GM12878 (cell line): ENCODE data around the gene FBXL15. TPM values are rescaled to one million over a fixed set of nuclear protein-coding genes. Genes with fewer than 3 reads are reported as not detected.
A peak's percentile ranks its signal among the peaks of the same experiment; 100 is the strongest.

Source experiments
- ATAC-seq: fragments of 200-7000 bp; cut with Tn5 transposase; 3 replicates; pipeline ENCODE4 v1.9.1; 2020; ENCODE audit warnings: mild to moderate bottlenecking, moderate library complexity
- BruUV-seq: library from RNA; stranded (reverse); fragments of 400-500 nt; replicated peaks from 2 replicates; lab custom pipeline; 2021; lab: Mats Ljungman, UMichigan
- CTCF ChIA-PET: fragments of 300-600 bp; sonication (Branson Sonifier 250); formaldehyde crosslinking; extraction: SDS; loops from one replicate; lab custom pipeline; 2021; ENCODE audit warnings: inconsistent platforms; lab: Yijun Ruan, JAX
- POLR2A ChIA-PET: fragments of 350-600 bp; formaldehyde crosslinking; extraction: SDS; loops from one replicate; lab custom pipeline; 2021; ENCODE audit warnings: inconsistent platforms; lab: Charles Lee
- RAD21 ChIA-PET: fragments of 300-600 bp; sonication (Branson Sonifier 250); formaldehyde crosslinking; loops from one replicate; lab custom pipeline; 2023; ENCODE audit warnings: antibody characterized with exemption; ENCODE audit not compliant: unreplicated experiment; lab: Charles Lee
- SMC1A ChIA-PET: fragments of 300-600 bp; sonication (Branson Sonifier 250); formaldehyde crosslinking; loops from one replicate; lab custom pipeline; 2023; ENCODE audit not compliant: unreplicated experiment, uncharacterized antibody; lab: Charles Lee
- DNase-seq: peaks from one replicate; pipeline ENCODE4 v3.0.0-alpha.2; 2011; ENCODE audit warnings: low read depth, low spot score
- FAIRE-seq: peaks from 3 replicates; lab custom pipeline; 2011; peaks lifted over from hg19 to GRCh38; lab: Jason Lieb, UNC
- H2AFZ ChIP-seq: 2 replicates; pipeline ENCODE4 v1.6.0; 2011; ENCODE audit warnings: low read depth, low read length, control low read depth; ENCODE audit not compliant: control insufficient read depth
- H3K27ac ChIP-seq: 2 replicates; pipeline ENCODE4 v1.5.1; 2011; ENCODE audit warnings: control low read depth; ENCODE audit not compliant: control insufficient read depth, insufficient read depth
- H3K27me3 ChIP-seq, 2 experiments: replicated peaks in 1 of 2; 2 replicates each; pipeline versions ENCODE4 v1.6.0 to v1.6.1; 2011; ENCODE audit warnings: low read length in 1 of 2; ENCODE audit not compliant: control insufficient read depth in 2 of 2, insufficient read depth in 2 of 2
- H3K36me3 ChIP-seq, 2 experiments: 2 replicates each; pipeline ENCODE4 v1.5.1; 2011; ENCODE audit warnings: low read length in 1 of 2; ENCODE audit not compliant: control insufficient read depth in 2 of 2, insufficient read depth in 2 of 2
- H3K4me1 ChIP-seq: 2 replicates; pipeline ENCODE4 v1.6.1; 2011; ENCODE audit warnings: mild to moderate bottlenecking, low read length, moderate library complexity, mixed read lengths; ENCODE audit not compliant: control insufficient read depth, insufficient read depth
- H3K4me2 ChIP-seq: 2 replicates; pipeline ENCODE4 v1.6.0; 2011; ENCODE audit warnings: control low read depth; ENCODE audit not compliant: control insufficient read depth, insufficient read depth
- H3K4me3 ChIP-seq: fragments of 200-600 bp; sonication (generic); 2 replicates; pipeline ENCODE4 v1.5.1; 2016
- H3K79me2 ChIP-seq: 2 replicates; pipeline ENCODE4 v1.6.0; 2011; ENCODE audit warnings: low read length; ENCODE audit not compliant: control insufficient read depth, insufficient read depth
- H3K9ac ChIP-seq: 2 replicates; pipeline ENCODE4 v1.8.0; 2011; ENCODE audit warnings: low read length, control low read depth, mixed read lengths; ENCODE audit not compliant: control insufficient read depth, insufficient read depth
- H3K9me3 ChIP-seq: replicated peaks from 3 replicates; pipeline ENCODE4 v1.5.1; 2011; ENCODE audit warnings: mild to moderate bottlenecking, low read length; ENCODE audit not compliant: control insufficient read depth, insufficient read depth
- H4K20me1 ChIP-seq: 2 replicates; pipeline ENCODE4 v1.6.0; 2011; ENCODE audit not compliant: control insufficient read depth, insufficient read depth
- CREB1 ChIP-seq: IDR thresholded peaks from 2 replicates; pipeline ENCODE4 v1.6.1; 2012; ENCODE audit warnings: low read depth, mild to moderate bottlenecking, inconsistent platforms
- CTCF ChIP-seq, 3 experiments: IDR thresholded peaks in 2 of 3; conservative IDR thresholded peaks in 1 of 3; 2 replicates each; pipeline ENCODE4 v1.5.1; 2011; ENCODE audit warnings: low read depth in 3 of 3, low read length in 3 of 3, mild to moderate bottlenecking in 3 of 3, control low read depth in 2 of 3, moderate library complexity in 2 of 3, inconsistent platforms in 1 of 3, mixed read lengths in 1 of 3; ENCODE audit not compliant: control insufficient read depth in 2 of 3, insufficient read depth in 1 of 3; ENCODE audit errors: extremely low read depth in 1 of 3
- MLLT1 ChIP-seq: fragments of 450-650 bp; IDR thresholded peaks from 2 replicates; pipeline ENCODE4 v1.6.1; 2016; ENCODE audit warnings: mild to moderate bottlenecking
- POU2F2 ChIP-seq: IDR thresholded peaks from 3 replicates; pipeline ENCODE4 v1.6.1; 2011; ENCODE audit warnings: low read depth, mild to moderate bottlenecking, low read length, borderline replicate concordance
- RUNX3 ChIP-seq: IDR thresholded peaks from 2 replicates; pipeline ENCODE4 v1.6.1; 2012; ENCODE audit warnings: low read length, inconsistent platforms
- ZZZ3 ChIP-seq: IDR thresholded peaks from 2 replicates; pipeline ENCODE4 v1.6.1; 2011; ENCODE audit warnings: low read depth; ENCODE audit not compliant: control insufficient read depth, insufficient read length
- WGBS: methylation state at CpG from one replicate; pipeline ENCODE4 v1.1.6; 2016; ENCODE audit warnings: low lambda C conversion rate; ENCODE audit not compliant: insufficient replicate concordance, insufficient coverage; ENCODE audit errors: missing lambda C conversion rate; 5-methylcytosine and 5-hydroxymethylcytosine counted together
- in situ Hi-C: fragments of 300-500 bp; cut with MboI; formaldehyde crosslinking; loops from 9 replicates; pipeline ENCODE4 v1.14.3; 2018; ENCODE audit warnings: mixed read lengths
- intact Hi-C: fragments of 100-400 bp; cut with micrococcal nuclease; formaldehyde crosslinking; loops from one replicate; pipeline ENCODE4 v1.14.2; 2022; ENCODE audit not compliant: unreplicated experiment
- polyA plus RNA-seq, 11 experiments: library from polyadenylated mRNA; depleted of rRNA in 4 of 11; unstranded in 6 of 11; stranded (reverse) in 5 of 11; fragments of >200 nt; fragmentation: Nextera tagmentation in 4 of 11; fragmentation: Illumina TruSeq in 1 of 11; extraction: Ambion mirVana in 4 of 11; extraction: Trizol in 1 of 11; gene quantifications; 1 replicate in 1 of 11; 2 replicates in 10 of 11; pipeline versions ENCODE4 v1.2.1 to v1.2.3, GENCODE V29; 2011 to 2016; ENCODE audit warnings: inconsistent platforms in 2 of 11, missing spikeins in 2 of 11, low read depth in 1 of 11
- total RNA-seq, 4 experiments: library from RNA; depleted of rRNA in 3 of 4; stranded (reverse); fragments of >200 nt in 3 of 4; fragmentation: Illumina TruSeq in 1 of 4; extraction: Trizol in 1 of 4; gene quantifications; 2 replicates each; pipeline versions ENCODE4 v1.2.1 to v1.2.3, GENCODE V29; 2013 to 2021

The FBXL15 gene
- total and polyA plus RNA-seq, 10 of the 15 experiments (the other 5 are each of a cell fraction or from before 2014, with no cell fraction given): 0.13 to 21.3 (median 7.9) TPM

DNA sequence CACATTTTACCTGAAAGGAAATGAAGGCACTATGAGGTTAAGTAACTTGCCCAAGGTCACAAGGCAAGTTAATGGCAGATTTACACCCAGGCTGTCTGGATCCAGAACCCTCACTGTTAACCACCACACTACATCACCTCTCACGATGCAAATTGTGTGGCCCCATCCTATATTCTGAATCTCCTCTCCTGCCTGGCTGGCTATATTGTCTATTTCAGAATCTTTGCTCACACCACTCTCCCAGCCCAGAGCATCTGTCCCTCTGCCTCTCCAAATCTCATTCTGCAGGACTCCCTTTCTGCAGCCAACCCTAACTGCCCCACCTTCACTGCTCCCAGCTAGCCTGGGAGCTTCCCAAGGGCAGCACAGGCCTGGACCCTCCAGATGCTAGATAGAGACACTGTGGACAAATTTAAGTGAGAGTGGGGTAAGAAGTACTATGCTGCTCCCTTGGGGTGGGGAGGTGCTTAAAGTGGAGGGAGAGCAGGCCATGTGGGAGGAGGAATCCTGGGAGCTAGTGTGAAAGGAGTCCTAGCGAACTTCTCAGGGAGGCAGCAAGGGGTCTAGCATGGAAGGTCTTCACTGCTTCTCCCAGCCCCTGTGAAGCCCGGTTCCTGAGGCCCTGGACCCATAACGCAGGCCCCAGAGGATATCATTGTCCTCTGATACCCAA, 11.0 kb downstream of the FBXL15 start:
- SMC1A ChIA-PET: interaction anchor here (0.5 to 5.5 kb wide), 5 partner anchors 10 to 220 kb away, joined by 3 to 42 read pairs (median 4); partner anchors contain the start of gene FBXL15
- no TSS peak for BruUV-seq

More for the DNA sequence above, 11.0 kb downstream of the FBXL15 start:
- no peak for DNase-seq
- peak overlapping the region; percentile 56 for H3K4me2 ChIP-seq
- TF ChIP-seq MLLT1 (peak; percentile 83), CREB1 (0 out of 2 replicates have a peak, but pooled peaks have one; percentile 5), ZZZ3 (no peak), RUNX3 (peak; percentile 59), POU2F2 (peak; percentile 82; the same call in 1 of the 3 replicates), CTCF (IDR thresholded peaks at IDR 0.05 in 2 of 3, conservative IDR thresholded peaks at IDR 0.05 in 1 of 3; ENCODE audit: control insufficient read depth in 2 of 3, extremely low read depth in 1 of 3, insufficient read depth in 1 of 3, low read depth in 3 of 3, low read length in 3 of 3) (peak in 1 of 3 experiments; percentile 17; a peak in 1 of 6 replicates)
- ChIA-PET POLR2A (interaction anchor here (0.7 to 5.5 kb wide), 7 partner anchors 9 to 186 kb away, joined by 3 to 42 read pairs (median 12); partner anchors contain the start of genes C10orf95, FBXL15, GBF1 and NFKB2), RAD21 (interaction anchor here (0.6 to 2.8 kb wide), 8 partner anchors 11 to 152 kb away, joined by 3 to 24 read pairs (median 4); partner anchors contain the start of genes C10orf95, FBXL15 and NFKB2), CTCF (interaction anchor here (0.7 to 2.3 kb wide), 8 partner anchors 9 to 202 kb away, joined by 3 to 15 read pairs (median 6); partner anchors contain the start of gene FBXL15)
- H3K27me3 ChIP-seq: no peaks in the 10 kb centered on the region
- peaks cover 11% of the 10 kb centered on the region for H3K79me2 ChIP-seq
- peak overlapping the region; percentile 93 for H3K4me3 ChIP-seq
- peak overlapping the region; percentile 89 for H2AFZ ChIP-seq
- FAIRE-seq: peak; percentile 56
- no peaks in the 10 kb centered on the region for H4K20me1 ChIP-seq
- H3K9me3 ChIP-seq: no peaks in the 10 kb centered on the region
- H3K36me3 ChIP-seq: no peaks in the 10 kb centered on the region
- peak overlapping the region; percentile 90 for H3K27ac ChIP-seq
- ATAC-seq: peak; percentile 12
- intact Hi-C loops (loop anchor here (1.0 to 5.0 kb wide), 4 partner anchors 10 to 281 kb away; partner anchors contain the start of genes ARL3, C10orf95 and SFXN2), in situ Hi-C loops (no loop called here)
- 7% methylated on average over 4 of the region's 4 CpGs for WGBS
- H3K9ac ChIP-seq: peak overlapping the region; percentile 96
- peaks cover 21% of the 10 kb centered on the region for H3K4me1 ChIP-seq
